Transverse colon (tissue), 4 donors: ENCODE measurements around the gene RBP5. TPM values are rescaled to one million over a fixed set of nuclear protein-coding genes. Genes with fewer than 3 reads are reported as not detected.

Source experiments
- DNase-seq: peaks from one replicate; pipeline ENCODE4 v3.0.0-alpha.2; 2019
- H3K27ac ChIP-seq, 4 donors: fragments of 200-600 bp; sonication (generic); 2 replicates each; pipeline ENCODE4 v1.5.1; 2016 to 2018; ENCODE audit warnings: inconsistent platforms in 4 of 4
- H3K27me3 ChIP-seq: fragments of 200-600 bp; sonication (generic); 2 replicates; pipeline ENCODE4 v1.5.1; 2017; ENCODE audit warnings: inconsistent platforms
- H3K36me3 ChIP-seq, 4 donors: fragments of 200-600 bp; sonication (generic); 2 replicates each; pipeline ENCODE4 v1.5.1; 2017 to 2019; ENCODE audit warnings: inconsistent platforms in 4 of 4
- H3K4me1 ChIP-seq, 4 donors: fragments of 200-600 bp; sonication (generic); 2 replicates each; pipeline ENCODE4 v1.5.1; 2017 to 2020; ENCODE audit warnings: inconsistent platforms in 4 of 4
- H3K4me3 ChIP-seq, 4 donors: fragments of 200-600 bp; sonication (generic); 1 replicate in 1 of 4; 2 replicates in 3 of 4; pipeline versions ENCODE4 v1.5.1 to v1.6.1; 2017 to 2019; ENCODE audit warnings: inconsistent platforms in 4 of 4
- H3K9me3 ChIP-seq, 2 donors: fragments of 200-600 bp; sonication (generic); 2 replicates each; pipeline ENCODE4 v1.5.1; 2017 to 2019; ENCODE audit warnings: inconsistent platforms in 2 of 2
- CTCF ChIP-seq, 5 experiments: fragments of 200-600 bp in 3 of 5; fragments of 450-650 bp in 2 of 5; sonication (generic) in 3 of 5; IDR thresholded peaks; 1 replicate in 2 of 5; 2 replicates in 3 of 5; pipeline ENCODE4 v1.5.1; 2016 to 2017; ENCODE audit warnings: antibody characterized with exemption in 5 of 5, inconsistent platforms in 3 of 5, mild to moderate bottlenecking in 2 of 5, moderate library complexity in 1 of 5
- EP300 ChIP-seq: sonication (generic); formaldehyde crosslinking; IDR thresholded peaks from one replicate; pipeline ENCODE4 v1.6.1; 2017; ENCODE audit warnings: antibody characterized with exemption, low read depth
- POLR2A ChIP-seq: fragments of 450-650 bp; IDR thresholded peaks from one replicate; pipeline ENCODE4 v1.6.1; 2016; ENCODE audit warnings: antibody characterized with exemption, mild to moderate bottlenecking, moderate library complexity
- POLR2AphosphoS5 ChIP-seq, 3 donors: sonication (generic); formaldehyde crosslinking; IDR thresholded peaks; one replicate each; pipeline ENCODE4 v1.6.1; 2016; ENCODE audit warnings: antibody characterized with exemption in 3 of 3
- WGBS, 2 donors: methylation state at CpG; one replicate each; pipeline ENCODE4 v1.1.5; 2018; ENCODE audit warnings: low coverage in 1 of 2; 5-methylcytosine and 5-hydroxymethylcytosine counted together
- in situ Hi-C, 4 donors: fragments of 200-750 bp; cut with MboI; loops; one replicate each; pipeline versions ENCODE4 v1.15.0 to v1.15.1; 2017; ENCODE audit warnings: low sequenced_read_pairs in 3 of 4, low pct_ligation_motif_present in 1 of 4, low pct_unique_long_range_greater_than_20kb in 1 of 4
- intact Hi-C: fragments of 100-400 bp; cut with DNase I; formaldehyde crosslinking; loops from one replicate; pipeline ENCODE4 v1.15.1; 2023; ENCODE audit warnings: low total_unique reads
- total RNA-seq, 4 donors: library from RNA; depleted of rRNA; stranded (reverse); fragments of >200 nt; gene quantifications; one replicate each; pipeline ENCODE4 v1.1.0, GENCODE V29; 2016

Gene RBP5
- total RNA-seq, 4 donors from 2014 or later = 0.55 to 3.0 TPM; not detected in 2

DNA sequence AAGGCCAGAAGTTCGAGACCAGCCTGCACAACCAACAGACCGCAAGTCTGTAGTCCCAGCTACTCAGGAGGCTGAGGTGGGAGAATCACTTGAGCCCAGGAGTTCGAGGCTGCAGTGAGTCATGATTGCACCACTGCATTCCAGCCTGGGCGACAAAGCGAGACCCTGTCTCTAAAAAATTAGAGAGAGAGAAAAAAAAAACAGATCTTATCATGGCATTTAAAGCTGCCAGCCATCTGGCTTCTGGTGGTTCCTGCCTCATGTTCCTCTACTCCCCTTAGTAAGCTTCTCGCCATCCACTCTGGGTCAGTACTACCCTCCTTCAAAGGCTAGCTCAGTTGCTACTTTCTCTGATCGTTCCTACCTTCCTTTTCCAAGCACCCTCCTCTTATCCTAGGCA, 17.5 kb upstream of the RBP5 start:
- TF ChIP-seq POLR2AphosphoS5 (IDR thresholded peaks at IDR 0.05) (no peak), POLR2A (no peak), EP300 (no peak), CTCF (IDR thresholded peaks at IDR 0.05) (no peak)
- intact Hi-C loops (no loop called here), in situ Hi-C loops (no loop called here)
- Histone ChIP-seq H3K27ac (no peak overlapping the region), H3K9me3 (no peaks in the 10 kb centered on the region), H3K4me1 (no peaks in the 10 kb centered on the region), H3K27me3 (no peaks in the 10 kb centered on the region), H3K36me3 (no peaks in the 10 kb centered on the region), H3K4me3 (no peak overlapping the region)
- 94 to 100% methylated on average over 6 to 7 of the region's 7 CpGs for WGBS, 2 donors
- DNase-seq = no peak

DNA sequence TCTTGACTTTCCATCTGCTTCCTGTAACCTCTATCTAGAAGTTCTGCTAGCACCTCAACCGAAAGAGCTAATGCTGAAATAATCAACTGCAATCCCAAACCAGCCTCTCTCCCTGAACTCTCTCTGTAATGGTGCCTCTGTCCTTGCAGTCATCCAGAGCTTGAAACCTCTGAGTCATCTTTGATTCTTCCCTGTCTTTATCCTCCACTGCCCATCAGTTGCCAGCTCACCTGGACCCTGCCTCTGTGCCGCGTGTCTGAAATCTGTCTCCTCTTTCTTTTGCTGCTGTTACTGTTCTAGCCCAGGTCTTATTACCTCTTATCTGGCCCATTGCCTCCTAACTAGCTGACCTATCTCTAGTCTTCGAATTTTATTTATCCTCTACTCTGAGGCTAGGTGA, 17.0 kb upstream of the RBP5 start:
- 65 to 68% methylated on average over 4 of the region's 4 CpGs for WGBS, 2 donors
- TF ChIP-seq EP300 (no peak), POLR2AphosphoS5 (IDR thresholded peaks at IDR 0.05) (no peak), POLR2A (no peak), CTCF (IDR thresholded peaks at IDR 0.05) (no peak)
- Histone ChIP-seq H3K27ac (no peak overlapping the region), H3K36me3 (no peaks in the 10 kb centered on the region), H3K4me3 (no peak overlapping the region), H3K4me1 (no peaks in the 10 kb centered on the region), H3K27me3 (no peaks in the 10 kb centered on the region), H3K9me3 (no peaks in the 10 kb centered on the region)
- in situ Hi-C loops (no loop called here), intact Hi-C loops (no loop called here)
- no peak for DNase-seq

GRCh38 chr12:7144414-7145120, 15.9 kb upstream of the RBP5 start:
- DNase-seq = no peak
- TF ChIP-seq CTCF (IDR thresholded peaks at IDR 0.05) (peak; percentile 31 to 55 (median 50)), POLR2AphosphoS5 (IDR thresholded peaks at IDR 0.05) (no peak)
- 14 to 54% methylated on average over 5 to 11 of the region's 11 CpGs for WGBS, 2 donors

GRCh38 chr12:7143564-7143963, 14.9 kb upstream of the RBP5 start:
- no peaks in the 10 kb centered on the region for H3K9me3 ChIP-seq
- H3K36me3 ChIP-seq = no peaks in the 10 kb centered on the region
- TF ChIP-seq EP300 (no peak), POLR2AphosphoS5 (IDR thresholded peaks at IDR 0.05) (no peak), CTCF (IDR thresholded peaks at IDR 0.05) (no peak), POLR2A (no peak)
- no peak overlapping the region for H3K4me3 ChIP-seq
- no peak for DNase-seq
- no peak overlapping the region for H3K27ac ChIP-seq
- no peaks in the 10 kb centered on the region for H3K27me3 ChIP-seq
- 96% methylated on average over 7 of the region's 7 CpGs; no CpG with 5 or more reads in 1 of the 2 donors for WGBS, 2 donors
- in situ Hi-C loops = no loop called here
- H3K4me1 ChIP-seq = no peaks in the 10 kb centered on the region
- intact Hi-C loops = no loop called here

More at GRCh38 chr12:7144414-7145120, 15.9 kb upstream of the RBP5 start:
- in situ Hi-C loops = no loop called here
- Histone ChIP-seq H3K27me3 (no peaks in the 10 kb centered on the region), H3K27ac (no peak overlapping the region), H3K4me3 (no peak overlapping the region), H3K9me3 (no peaks in the 10 kb centered on the region), H3K4me1 (no peaks in the 10 kb centered on the region), H3K36me3 (no peaks in the 10 kb centered on the region)
- intact Hi-C loops = no loop called here
